D341Med (cell line): ENCODE measurements around the gene SMG6.
"Not testable (repeated sequence)": the region's sequence is repeated elsewhere in the genome, so short reads cannot be mapped to it uniquely, and the experiment has no call there.

Source experiments
- DNase-seq: peaks from one replicate; pipeline ENCODE4 v3.0.0; 2012; ENCODE audit warnings: low spot score

SMG6 gene

GRCh38 chr17:2178798-2179501, 124.6 kb downstream of the SMG6 start:
- no peak for DNase-seq

DNA sequence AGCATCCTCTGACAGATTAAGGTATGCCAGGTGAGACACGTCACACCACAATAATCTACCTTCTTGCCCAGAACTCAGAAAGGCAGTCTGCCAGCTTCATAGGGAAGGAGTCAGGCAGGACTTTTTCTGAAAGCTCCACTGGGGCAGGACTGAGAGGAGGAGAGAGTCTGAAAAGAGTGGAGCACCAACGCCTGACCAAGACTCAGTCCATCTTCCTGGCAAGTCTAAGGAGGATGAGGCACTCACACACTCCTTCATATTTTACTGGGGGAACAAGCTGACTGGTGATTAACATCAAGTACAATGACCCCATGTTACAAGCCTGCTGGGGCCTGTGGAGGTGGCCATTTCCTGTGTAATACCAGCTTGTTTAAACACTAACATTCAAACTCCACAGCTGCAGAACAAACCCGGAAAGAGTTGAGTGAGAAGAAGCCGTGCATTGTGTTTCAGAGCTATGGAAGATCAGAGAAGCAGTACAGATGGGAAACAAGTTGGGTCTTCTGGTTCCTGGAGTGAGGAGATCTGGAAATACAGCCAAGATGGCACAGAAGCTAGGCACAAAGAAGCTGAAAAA, 126.3 kb downstream of the SMG6 start:
- no peak for DNase-seq

- DNase-seq = no peak
Measured at GRCh38 chr17:2176499-2177169, 127.0 kb downstream of the SMG6 start.

GRCh38 chr17:2175294-2175628, 128.3 kb downstream of the SMG6 start:
- DNase-seq = no peak

DNA sequence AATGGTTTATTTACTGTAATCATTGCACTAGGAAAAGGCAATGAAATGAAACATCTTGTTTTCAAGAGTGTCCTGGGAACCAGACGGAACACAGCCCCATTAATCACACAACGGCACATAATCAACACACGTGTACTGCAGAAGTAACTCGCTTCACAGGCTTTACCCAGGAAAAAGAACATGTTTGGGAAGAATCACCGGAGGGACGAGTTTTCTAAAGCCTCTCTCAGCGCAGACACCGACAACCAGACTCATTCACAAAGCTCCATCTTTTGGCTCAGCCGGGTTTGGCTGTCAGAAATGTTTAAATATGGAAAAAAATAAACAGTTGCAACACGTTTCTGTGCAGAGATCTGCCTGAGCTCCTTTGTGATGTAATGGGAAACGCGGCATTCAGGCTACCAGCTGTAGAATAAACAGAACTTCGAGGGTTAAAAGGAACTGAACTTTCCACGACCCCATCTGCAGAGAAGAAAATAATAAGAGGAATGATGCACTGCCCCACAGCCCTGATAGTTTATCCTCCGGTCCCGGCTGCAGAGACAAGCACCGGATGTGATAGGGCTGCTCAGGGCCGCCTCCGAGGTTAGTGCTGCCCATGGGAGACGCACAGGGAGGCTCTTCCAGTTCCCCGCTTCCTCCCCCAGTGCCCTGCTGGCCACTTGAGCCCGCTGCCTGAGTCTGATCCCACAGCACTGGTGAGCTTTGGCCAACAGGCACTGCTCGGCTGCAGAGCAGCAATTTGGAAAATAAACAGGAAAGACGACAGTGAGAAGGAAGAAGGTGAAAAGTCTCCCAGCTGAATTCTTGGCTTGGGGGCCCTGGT, 128.9 kb downstream of the SMG6 start:
- no peak for DNase-seq

GRCh38 chr17:2174014-2174413, 129.6 kb downstream of the SMG6 start:
- DNase-seq = no peak

- DNase-seq = no peak
Measured at GRCh38 chr17:2172999-2173398, 130.6 kb downstream of the SMG6 start.

DNA sequence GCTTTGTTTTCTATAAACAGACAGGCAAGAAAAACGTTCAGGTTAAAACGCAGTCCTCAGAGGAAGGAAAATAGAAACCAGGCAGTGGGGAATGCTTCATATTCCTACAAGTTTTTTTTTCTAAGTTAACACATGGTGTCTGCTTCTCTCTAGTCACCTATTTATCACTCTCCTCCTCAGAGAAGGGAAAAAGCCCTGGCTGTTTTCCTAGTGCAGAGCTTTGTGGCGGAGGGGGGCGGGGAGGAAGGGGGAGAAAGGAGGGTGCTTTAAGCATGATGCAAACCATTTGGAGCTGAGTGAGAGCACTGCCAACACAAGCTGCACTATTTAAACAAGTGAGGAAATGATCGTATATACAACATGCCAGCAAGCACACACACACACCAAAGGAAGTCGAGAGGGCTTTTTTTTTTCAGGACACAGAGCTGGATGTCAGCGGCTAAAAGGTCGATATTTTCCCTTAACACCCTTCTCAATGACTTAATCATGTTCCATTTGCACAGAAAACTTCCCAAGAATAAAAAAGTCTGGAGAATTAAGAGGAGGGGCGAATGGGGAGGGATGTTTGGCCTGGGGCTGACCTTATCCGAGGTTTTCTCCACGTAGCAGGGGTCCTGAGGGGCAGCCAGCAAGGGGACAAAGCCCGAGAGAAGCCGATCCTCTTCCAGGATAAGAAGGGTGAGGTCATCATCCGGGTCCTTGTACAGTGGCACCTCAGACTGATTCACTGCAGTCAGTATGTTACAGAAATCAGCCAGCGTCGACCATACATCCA, 131.3 kb downstream of the SMG6 start:
- no peak for DNase-seq

DNA sequence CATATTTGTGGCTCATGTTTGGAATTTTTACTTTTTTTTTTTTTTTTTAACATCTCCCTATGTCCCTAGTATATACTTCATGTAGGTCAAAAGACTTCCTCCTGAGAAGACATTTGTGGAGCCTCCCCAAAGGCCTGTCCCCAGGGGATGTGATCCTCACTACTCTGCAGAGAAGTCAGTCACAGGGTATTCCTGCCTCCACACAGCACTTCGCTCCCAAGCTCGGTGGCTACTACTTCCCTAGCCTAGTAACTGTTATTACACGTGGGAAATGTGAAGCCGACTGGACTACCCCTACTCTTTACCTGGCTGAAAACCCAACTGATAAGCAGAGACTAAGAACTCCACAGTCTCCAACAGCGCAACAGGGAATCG, 131.9 kb downstream of the SMG6 start:
- no peak for DNase-seq

GRCh38 chr17:2170023-2170422, 133.6 kb downstream of the SMG6 start:
- DNase-seq = no peak

DNA sequence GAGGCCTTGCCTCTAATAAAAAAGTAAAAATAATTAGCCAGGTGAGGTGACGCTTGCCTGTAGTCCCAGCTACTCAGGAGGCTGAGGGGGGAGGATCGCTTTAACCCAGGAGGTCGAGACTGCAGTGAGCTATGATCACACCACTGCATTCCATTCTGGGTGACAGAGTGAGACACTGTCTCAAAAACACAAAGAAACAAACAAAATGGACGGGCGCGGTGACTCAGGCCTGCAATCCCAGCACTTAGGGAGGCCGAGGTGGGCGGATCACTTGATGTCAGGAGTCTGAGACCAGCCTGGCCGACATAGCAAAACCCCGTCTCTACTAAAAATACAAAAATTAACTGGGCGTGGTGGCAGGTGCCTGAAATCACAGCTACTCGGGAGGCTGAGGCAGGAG, 137.9 kb downstream of the SMG6 start:
- DNase-seq = not testable (repeated sequence)

DNA sequence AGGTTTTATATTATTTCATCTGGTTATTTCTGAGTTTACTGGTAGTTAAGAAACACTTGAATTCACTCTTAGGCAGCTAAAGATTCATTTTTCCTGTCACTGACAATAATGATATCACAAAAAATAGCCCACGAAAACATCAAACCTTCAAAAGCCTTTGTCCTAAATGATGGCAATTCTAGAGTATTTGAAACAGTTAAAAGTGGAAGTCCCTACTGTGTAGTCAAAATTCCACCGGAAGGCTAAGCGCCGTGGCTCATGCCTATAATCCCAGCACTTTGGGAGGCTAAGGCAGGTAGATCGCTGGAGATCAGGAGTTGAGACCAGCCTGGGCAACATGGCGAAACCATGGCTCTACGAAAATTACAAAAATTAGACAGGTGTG, 145.2 kb downstream of the SMG6 start:
- no peak for DNase-seq

DNA sequence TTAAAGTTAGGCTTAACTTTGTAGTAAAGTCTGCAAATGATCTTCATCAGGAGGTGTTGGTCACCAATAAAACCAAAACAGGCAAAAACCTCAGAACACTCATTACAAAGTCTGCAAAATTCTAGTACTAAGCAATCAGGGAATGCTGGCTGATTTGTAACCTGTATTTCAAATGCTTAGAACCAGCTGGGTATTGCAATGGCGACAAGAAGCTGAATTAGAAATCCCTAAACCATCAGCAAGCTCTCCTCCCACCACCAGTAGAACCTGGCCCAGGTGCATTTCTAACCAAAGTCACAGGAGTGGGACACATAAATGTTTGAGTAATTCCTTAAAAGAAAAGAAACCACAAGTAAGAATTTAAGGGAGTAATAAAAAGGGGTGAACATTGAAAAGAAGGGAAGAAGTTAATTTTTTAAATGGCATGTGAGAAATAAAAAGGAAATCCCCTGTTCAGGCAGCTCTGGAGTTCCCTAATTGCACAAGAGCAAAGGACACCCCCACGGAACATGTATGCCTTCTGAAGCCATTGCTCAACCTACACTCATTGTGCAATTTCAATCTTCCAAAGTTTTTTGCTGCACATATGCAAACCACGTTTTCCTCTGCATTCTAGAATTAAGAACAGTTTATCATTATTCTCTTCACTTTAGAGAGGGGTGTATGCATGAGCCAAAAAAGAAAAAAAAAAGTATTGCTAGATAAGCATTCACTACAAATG, 145.8 kb downstream of the SMG6 start:
- no peak for DNase-seq

- no peak for DNase-seq
Measured at GRCh38 chr17:2157081-2157480, 146.5 kb downstream of the SMG6 start.

GRCh38 chr17:2156666-2157065, 146.9 kb downstream of the SMG6 start:
- DNase-seq = no peak

- DNase-seq = no peak
Measured at GRCh38 chr17:2155573-2155972, 148.0 kb downstream of the SMG6 start.

DNA sequence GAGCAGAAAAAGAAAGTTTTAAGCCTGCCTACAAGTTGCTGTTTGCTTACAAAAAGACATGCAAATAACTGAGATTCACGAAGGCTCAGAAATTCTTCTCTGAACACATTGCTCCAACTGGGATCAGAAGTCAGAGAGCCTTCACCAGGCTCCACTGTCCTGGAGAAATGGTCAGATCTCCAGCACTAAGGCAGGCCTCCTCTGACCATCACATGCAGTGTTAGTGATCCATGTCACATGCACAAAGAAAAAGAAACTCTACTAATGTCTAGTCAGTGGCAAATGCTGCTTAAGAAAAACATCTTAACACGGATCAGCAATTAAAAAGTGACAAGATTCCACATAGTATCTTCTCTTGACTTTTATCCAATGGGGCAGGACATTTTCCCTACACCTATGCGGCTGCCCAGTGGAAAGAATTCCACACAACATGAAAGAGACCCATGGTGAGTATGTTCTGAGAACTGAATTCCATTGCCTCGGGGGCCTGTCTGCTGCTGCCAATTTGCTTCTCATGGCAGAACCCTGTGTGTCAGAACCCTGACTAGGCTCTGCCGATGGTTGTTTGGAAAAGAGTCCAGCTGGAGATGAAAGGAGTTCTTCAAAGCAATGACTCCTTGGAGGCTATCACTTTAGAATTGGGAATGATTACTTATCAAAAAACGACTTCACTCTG, 152.1 kb downstream of the SMG6 start:
- no peak for DNase-seq

- no peak for DNase-seq
Measured at GRCh38 chr17:2150806-2151205, 152.8 kb downstream of the SMG6 start.

DNA sequence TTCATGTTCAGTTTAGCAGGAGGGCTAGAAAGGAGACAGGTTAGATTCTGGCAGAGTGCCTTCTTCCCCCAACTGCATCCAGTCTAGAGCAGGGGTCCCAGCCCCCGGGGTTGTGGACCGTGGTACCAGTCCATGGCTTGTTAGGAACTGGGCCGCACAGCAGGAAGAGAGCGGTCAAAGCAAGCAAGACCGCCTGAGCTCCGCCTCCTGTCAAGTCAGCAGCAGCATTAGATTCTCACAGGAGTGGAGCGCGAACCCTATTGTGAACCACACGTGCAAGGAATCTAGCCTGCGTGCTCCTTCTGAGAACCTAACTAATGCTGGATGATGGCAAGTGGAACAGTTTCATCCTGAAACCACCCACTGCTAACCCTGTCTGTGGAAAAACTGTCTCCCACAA, 153.7 kb downstream of the SMG6 start:
- no peak for DNase-seq

DNA sequence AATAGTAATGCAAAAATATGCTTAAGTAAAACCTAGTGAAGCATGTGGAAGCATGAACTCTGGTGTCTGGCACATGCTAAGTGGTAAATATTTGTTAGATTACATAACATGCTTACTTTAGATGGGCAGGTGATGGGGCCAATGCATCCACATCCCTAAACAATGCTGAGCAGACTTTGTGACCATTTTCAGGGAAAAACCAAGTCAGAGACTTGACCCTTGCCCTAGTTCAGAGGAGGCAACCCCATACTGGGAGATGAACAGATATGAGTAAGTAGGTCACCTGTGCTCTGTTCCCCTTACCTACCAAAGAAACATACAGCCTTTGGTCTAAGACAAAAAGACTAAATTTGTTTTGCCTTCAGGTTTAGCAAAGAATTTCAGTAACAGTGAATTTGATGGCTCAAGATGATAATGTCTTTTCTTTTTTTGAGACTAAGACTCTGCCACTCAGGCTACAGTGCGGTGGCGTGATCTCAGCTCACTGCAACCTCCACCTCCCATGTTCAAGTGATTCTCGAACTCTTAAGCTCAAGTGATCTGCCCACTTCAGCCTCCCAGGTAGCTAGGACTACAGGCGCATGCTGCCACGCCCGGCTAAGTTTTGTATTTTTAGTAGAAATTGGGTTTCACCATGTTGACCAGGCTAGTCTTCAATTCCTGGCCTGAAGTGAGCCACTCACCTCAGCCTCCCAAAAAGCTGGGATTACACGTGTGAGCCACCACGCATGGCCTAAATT, 157.3 kb downstream of the SMG6 start:
- no peak for DNase-seq
